ENCODE data around the gene B3GLCT. TPM values are rescaled to one million over a fixed set of nuclear protein-coding genes. Genes with fewer than 3 reads are reported as not detected.

B3GLCT gene
- total RNA-seq, 4 donors from 2014 or later = 10.8 to 14.0 (median 11.8) TPM

- H3K36me3 ChIP-seq = peaks cover 3 to 8% of the 10 kb centered on the region in 2 donors
- no peak overlapping the region for H3K4me3 ChIP-seq (replicated peaks in 1 of 3)
- no peaks in the 10 kb centered on the region for H3K27me3 ChIP-seq
- TF ChIP-seq POLR2A (IDR thresholded peaks at IDR 0.05) = no peak
- TF ChIP-seq CTCF (IDR thresholded peaks at IDR 0.05) = no peak
- H3K9me3 ChIP-seq = no peaks in the 10 kb centered on the region
- intact Hi-C loops (cut with DNase I) = no loop called here
- no peak overlapping the region for H3K27ac ChIP-seq
- DNase-seq = no peak
- H3K4me1 ChIP-seq = peaks cover 4 to 12% of the 10 kb centered on the region in 2 donors
- 85 to 94% methylated on average over 4 of the region's 4 CpGs for WGBS, 2 donors
Measured at GRCh38 chr13:31159306-31159705, 40.5 kb upstream of the B3GLCT start.

- Histone ChIP-seq H3K27ac (peak overlapping the region; percentile 24 to 99 (median 99)), H3K4me3 (replicated peaks in 1 of 3) (peak overlapping the region; percentile 52 to 93 (median 65)), H3K4me1 (peaks cover 4 to 12% of the 10 kb centered on the region in 2 donors), H3K36me3 (no peaks in the 10 kb centered on the region), H3K27me3 (no peaks in the 10 kb centered on the region), H3K9me3 (no peaks in the 10 kb centered on the region)
- DNase-seq = peak; percentile 58 to 59
- TF ChIP-seq POLR2A (IDR thresholded peaks at IDR 0.05) (peak in 1 of 2 donors; percentile 72), CTCF (IDR thresholded peaks at IDR 0.05) (no peak)
- WGBS, 2 donors = 0 to 1% methylated on average over 29 to 49 of the region's 51 CpGs
- intact Hi-C loops (cut with DNase I) = no loop called here
Measured at GRCh38 chr13:31160857-31161556, 38.8 kb upstream of the B3GLCT start.

GRCh38 chr13:31161557-31162150 is 38.1 kb upstream of the B3GLCT start, which contains the start of gene HSPH1:
Gene HSPH1 (minus strand): TSS chr13:31161904. CDS start chr13:31161582, 322 bp downstream.
- no peaks in the 10 kb centered on the region for H3K27me3 ChIP-seq
- 0% methylated on average over 23 to 34 of the region's 54 CpGs for WGBS, 2 donors
- no peaks in the 10 kb centered on the region for H3K36me3 ChIP-seq
- intact Hi-C loops (cut with DNase I) = no loop called here
- peaks cover 4 to 12% of the 10 kb centered on the region in 2 donors for H3K4me1 ChIP-seq
- DNase-seq = peak; percentile 100
- TF ChIP-seq CTCF (IDR thresholded peaks at IDR 0.05) (peak in 1 of 6 experiments; percentile 16), POLR2A (IDR thresholded peaks at IDR 0.05) (peak; percentile 87 to 94)
- H3K4me3 ChIP-seq (replicated peaks in 1 of 3) = peak within 1 kb of the TSS; percentile 52 to 93 (median 65)
- H3K27ac ChIP-seq = peak within 1 kb of the TSS; percentile 62 to 99 (median 99)
- H3K9me3 ChIP-seq = no peaks in the 10 kb centered on the region

- WGBS, 2 donors = 1% methylated on average over 33 to 34 of the region's 34 CpGs
- peak; percentile 97 for DNase-seq
- peak overlapping the region; percentile 18 to 93 (median 65) for H3K4me3 ChIP-seq (replicated peaks in 1 of 3)
- peak in 1 of 2 donors; percentile 65 for TF ChIP-seq POLR2A (IDR thresholded peaks at IDR 0.05)
- TF ChIP-seq CTCF (IDR thresholded peaks at IDR 0.05) = no peak
- peak overlapping the region; percentile 62 to 99 (median 99) for H3K27ac ChIP-seq
- H3K4me1 ChIP-seq = peaks cover 4 to 12% of the 10 kb centered on the region in 2 donors
- H3K9me3 ChIP-seq = no peaks in the 10 kb centered on the region
- H3K27me3 ChIP-seq = no peaks in the 10 kb centered on the region
- intact Hi-C loops (cut with DNase I) = no loop called here
- no peaks in the 10 kb centered on the region for H3K36me3 ChIP-seq
Measured at GRCh38 chr13:31162151-31163008, 37.4 kb upstream of the B3GLCT start.
